ENCODE results near the gene FOXP1. TPM values are rescaled to one million over a fixed set of nuclear protein-coding genes. Genes with fewer than 3 reads are reported as not detected.

Gene FOXP1
- total and polyA plus RNA-seq, 2 of the 13 experiments (the other 11 are each of a cell fraction or from before 2014, with no cell fraction given), result 40.4 to 59.0 TPM

DNA sequence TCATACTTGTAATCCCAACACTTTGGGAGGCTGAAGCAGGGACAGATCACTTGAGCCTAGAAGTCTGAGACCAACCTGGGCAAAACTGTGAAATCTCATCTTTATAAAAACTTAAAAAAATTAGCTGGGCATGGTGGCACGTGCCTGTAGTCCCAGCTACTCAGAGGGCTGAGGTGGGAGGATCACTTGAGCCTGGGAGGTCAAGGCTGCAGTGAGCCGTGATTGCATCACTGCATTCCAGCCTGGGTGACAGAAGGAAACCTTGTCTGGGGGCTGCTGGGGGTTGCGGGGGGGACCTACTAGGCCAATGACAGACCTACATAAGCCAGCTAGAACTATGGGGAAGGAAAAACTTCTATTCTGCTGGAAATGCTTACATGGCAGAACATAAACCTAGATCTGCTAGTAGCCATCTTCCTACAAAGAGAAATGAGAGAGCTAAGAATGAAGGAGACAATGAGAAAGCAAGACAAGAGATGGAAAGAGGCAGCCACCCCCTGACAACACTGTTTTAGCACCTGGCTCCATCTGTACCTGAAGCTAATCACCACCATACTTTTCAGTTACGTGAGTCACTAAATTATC lies 23.9 kb downstream of the FOXP1 start (continued):
- TF ChIP-seq, protein P1, sequence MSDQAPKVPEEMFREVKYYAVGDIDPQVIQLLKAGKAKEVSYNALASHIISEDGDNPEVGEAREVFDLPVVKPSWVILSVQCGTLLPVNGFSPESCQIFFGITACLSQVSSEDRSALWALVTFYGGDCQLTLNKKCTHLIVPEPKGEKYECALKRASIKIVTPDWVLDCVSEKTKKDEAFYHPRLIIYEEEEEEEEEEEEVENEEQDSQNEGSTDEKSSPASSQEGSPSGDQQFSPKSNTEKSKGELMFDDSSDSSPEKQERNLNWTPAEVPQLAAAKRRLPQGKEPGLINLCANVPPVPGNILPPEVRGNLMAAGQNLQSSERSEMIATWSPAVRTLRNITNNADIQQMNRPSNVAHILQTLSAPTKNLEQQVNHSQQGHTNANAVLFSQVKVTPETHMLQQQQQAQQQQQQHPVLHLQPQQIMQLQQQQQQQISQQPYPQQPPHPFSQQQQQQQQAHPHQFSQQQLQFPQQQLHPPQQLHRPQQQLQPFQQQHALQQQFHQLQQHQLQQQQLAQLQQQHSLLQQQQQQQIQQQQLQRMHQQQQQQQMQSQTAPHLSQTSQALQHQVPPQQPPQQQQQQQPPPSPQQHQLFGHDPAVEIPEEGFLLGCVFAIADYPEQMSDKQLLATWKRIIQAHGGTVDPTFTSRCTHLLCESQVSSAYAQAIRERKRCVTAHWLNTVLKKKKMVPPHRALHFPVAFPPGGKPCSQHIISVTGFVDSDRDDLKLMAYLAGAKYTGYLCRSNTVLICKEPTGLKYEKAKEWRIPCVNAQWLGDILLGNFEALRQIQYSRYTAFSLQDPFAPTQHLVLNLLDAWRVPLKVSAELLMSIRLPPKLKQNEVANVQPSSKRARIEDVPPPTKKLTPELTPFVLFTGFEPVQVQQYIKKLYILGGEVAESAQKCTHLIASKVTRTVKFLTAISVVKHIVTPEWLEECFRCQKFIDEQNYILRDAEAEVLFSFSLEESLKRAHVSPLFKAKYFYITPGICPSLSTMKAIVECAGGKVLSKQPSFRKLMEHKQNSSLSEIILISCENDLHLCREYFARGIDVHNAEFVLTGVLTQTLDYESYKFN (CRISPR knock-in tag; conservative IDR thresholded peaks at IDR 0.05), result peak; percentile 67
- TF ChIP-seq, protein P2, sequence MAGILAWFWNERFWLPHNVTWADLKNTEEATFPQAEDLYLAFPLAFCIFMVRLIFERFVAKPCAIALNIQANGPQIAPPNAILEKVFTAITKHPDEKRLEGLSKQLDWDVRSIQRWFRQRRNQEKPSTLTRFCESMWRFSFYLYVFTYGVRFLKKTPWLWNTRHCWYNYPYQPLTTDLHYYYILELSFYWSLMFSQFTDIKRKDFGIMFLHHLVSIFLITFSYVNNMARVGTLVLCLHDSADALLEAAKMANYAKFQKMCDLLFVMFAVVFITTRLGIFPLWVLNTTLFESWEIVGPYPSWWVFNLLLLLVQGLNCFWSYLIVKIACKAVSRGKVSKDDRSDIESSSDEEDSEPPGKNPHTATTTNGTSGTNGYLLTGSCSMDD (CRISPR knock-in tag; IDR thresholded peaks at IDR 0.05), result no peak
- no peak for TF ChIP-seq ZNF260 (CRISPR knock-in tag; IDR thresholded peaks at IDR 0.05; ENCODE audit: borderline replicate concordance, low read depth)
- TF ChIP-seq, protein P3, sequence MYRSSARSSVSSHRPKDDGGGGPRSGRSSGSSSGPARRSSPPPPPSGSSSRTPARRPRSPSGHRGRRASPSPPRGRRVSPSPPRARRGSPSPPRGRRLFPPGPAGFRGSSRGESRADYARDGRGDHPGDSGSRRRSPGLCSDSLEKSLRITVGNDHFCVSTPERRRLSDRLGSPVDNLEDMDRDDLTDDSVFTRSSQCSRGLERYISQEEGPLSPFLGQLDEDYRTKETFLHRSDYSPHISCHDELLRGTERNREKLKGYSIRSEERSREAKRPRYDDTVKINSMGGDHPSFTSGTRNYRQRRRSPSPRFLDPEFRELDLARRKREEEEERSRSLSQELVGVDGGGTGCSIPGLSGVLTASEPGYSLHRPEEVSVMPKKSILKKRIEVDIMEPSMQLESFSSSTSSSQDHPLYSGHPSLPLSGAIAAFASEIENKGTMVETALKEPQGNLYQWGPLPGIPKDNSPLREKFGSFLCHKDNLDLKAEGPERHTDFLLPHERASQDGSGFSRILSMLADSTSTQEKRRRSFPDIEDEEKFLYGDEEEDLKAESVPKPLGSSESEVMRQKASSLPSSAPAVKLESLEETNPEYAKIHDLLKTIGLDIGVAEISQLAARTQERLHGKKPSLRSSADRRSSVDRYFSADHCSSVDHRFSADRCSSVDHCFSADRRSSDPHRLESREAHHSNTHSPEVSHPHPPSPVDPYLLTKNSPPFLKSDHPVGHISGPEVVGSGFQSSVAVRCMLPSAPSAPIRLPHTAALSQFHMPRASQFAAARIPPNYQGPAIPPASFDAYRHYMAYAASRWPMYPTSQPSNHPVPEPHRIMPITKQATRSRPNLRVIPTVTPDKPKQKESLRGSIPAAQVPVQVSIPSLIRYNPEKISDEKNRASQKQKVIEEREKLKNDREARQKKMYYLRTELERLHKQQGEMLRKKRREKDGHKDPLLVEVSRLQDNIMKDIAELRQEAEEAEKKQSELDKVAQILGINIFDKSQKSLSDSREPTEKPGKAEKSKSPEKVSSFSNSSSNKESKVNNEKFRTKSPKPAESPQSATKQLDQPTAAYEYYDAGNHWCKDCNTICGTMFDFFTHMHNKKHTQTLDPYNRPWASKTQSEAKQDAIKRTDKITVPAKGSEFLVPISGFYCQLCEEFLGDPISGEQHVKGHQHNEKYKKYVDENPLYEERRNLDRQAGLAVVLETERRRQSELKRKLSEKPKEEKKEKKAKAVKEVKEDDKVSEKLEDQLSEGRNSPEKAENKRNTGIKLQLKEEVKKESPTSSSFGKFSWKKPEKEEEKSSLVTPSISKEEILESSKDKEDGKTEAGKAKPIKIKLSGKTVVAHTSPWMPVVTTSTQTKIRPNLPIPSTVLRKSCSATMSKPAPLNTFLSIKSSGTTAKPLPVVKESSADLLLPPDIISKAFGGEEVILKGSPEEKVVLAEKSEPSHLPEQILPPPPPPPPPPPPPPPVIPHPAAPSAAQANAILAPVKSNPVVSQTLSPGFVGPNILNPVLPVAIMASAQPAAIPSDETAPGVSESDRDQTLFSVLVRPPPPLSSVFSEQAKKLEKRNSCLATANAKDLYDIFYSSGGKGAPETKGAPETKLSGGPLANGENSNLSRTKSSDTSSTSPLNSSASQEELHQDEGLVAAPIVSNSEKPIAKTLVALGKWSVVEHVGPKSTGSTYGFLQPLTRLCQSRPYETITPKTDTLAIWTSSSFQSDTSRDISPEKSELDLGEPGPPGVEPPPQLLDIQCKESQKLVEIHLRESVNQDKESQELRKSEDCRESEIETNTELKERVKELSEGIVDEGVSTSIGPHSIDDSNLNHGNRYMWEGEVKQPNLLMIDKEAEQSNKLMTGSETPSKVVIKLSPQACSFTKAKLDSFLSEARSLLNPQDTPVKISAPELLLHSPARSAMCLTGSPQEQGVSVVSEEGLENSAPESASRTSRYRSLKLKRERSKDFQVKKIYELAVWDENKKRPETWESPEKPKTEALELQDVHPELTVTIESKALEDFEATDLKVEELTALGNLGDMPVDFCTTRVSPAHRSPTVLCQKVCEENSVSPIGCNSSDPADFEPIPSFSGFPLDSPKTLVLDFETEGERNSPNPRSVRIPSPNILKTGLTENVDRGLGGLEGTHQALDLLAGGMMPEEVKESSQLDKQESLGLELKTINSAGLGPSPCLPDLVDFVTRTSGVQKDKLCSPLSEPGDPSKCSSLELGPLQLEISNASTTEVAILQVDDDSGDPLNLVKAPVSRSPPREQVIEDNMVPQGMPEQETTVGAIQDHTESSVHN (CRISPR knock-in tag; IDR thresholded peaks at IDR 0.05), result no peak
- TF ChIP-seq, protein P4, sequence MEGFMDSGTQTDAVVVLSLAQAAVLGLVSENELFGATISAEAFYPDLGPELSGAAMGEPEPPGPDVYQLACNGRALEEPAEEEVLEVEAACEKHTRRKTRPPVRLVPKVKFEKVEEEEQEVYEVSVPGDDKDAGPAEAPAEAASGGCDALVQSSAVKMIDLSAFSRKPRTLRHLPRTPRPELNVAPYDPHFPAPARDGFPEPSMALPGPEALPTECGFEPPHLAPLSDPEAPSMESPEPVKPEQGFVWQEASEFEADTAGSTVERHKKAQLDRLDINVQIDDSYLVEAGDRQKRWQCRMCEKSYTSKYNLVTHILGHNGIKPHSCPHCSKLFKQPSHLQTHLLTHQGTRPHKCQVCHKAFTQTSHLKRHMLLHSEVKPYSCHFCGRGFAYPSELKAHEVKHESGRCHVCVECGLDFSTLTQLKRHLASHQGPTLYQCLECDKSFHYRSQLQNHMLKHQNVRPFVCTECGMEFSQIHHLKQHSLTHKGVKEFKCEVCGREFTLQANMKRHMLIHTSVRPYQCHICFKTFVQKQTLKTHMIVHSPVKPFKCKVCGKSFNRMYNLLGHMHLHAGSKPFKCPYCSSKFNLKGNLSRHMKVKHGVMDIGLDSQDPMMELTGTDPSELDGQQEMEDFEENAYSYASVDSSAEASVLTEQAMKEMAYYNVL (CRISPR knock-in tag; IDR thresholded peaks at IDR 0.05; ENCODE audit: borderline replicate concordance), result 0 out of 2 replicates have a peak, but pooled peaks have one; percentile 22
- TF ChIP-seq ZNF350 (CRISPR knock-in tag; IDR thresholded peaks at IDR 0.05; ENCODE audit: borderline replicate concordance, low read depth), result 0 out of 2 replicates have a peak, but pooled peaks have one; percentile 56
- TF ChIP-seq RBFOX2 (IDR thresholded peaks at IDR 0.05; ENCODE audit: low read depth, low read length), result no peak
- TF ChIP-seq MED1 (CRISPR knock-in tag; IDR thresholded peaks at IDR 0.05), result peak; percentile 43; the same call in 1 of the 2 replicates
- TF ChIP-seq ZNF282 (IDR thresholded peaks at IDR 0.05; ENCODE audit: partially characterized antibody), result no peak
- TF ChIP-seq ATF7-NPFF (CRISPR knock-in tag; IDR thresholded peaks at IDR 0.05; ENCODE audit: low read depth), result no peak
- TF ChIP-seq ZNF713 (CRISPR knock-in tag; IDR thresholded peaks at IDR 0.05), result no peak
- TF ChIP-seq, protein P5, sequence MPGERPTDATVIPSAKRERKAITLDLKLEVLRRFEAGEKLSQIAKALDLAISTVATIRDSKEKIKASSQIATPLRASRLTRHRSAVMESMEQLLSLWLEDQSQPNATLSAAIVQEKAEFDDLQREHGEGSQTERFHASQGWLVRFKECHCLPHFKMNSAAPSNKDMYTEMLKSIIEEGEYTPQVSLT (CRISPR knock-in tag; IDR thresholded peaks at IDR 0.05; ENCODE audit: borderline replicate concordance, low read depth), result no peak
- no peak for TF ChIP-seq FOXC1 (CRISPR knock-in tag; IDR thresholded peaks at IDR 0.05; ENCODE audit: borderline replicate concordance)
